NCI-H524 (cell line): ENCODE data around the gene PRTFDC1.
"Not testable (repeated sequence)": the region's sequence is repeated elsewhere in the genome, so short reads cannot be mapped to it uniquely, and the experiment has no call there.

Source experiments
- DNase-seq, 2 experiments: peaks; one replicate each; lab custom pipeline; 2025; lab: John Stamatoyannopoulos, UW

The PRTFDC1 gene

GRCh38 chr10:24965051-24965450 is 12.6 kb upstream of the PRTFDC1 start:
- no peak for DNase-seq

GRCh38 chr10:24963521-24964041 is 11.2 kb upstream of the PRTFDC1 start:
- DNase-seq, result no peak

- no peak for DNase-seq
Observed at GRCh38 chr10:24962995-24963394, 10.6 kb upstream of the PRTFDC1 start.

- no peak for DNase-seq
Observed at GRCh38 chr10:24961582-24961981, 9.2 kb upstream of the PRTFDC1 start.

GRCh38 chr10:24959382-24959730 is 7.0 kb upstream of the PRTFDC1 start:
- DNase-seq, result no peak

GRCh38 chr10:24958721-24959381 is 6.4 kb upstream of the PRTFDC1 start:
- DNase-seq, result no peak

- no peak for DNase-seq
Observed at GRCh38 chr10:24958091-24958720, 5.8 kb upstream of the PRTFDC1 start.

GRCh38 chr10:24957624-24958051 is 5.2 kb upstream of the PRTFDC1 start:
- DNase-seq, result not testable (repeated sequence)

GRCh38 chr10:24953675-24954074 is 1.3 kb upstream of the PRTFDC1 start:
- no peak for DNase-seq

GRCh38 chr10:24952707-24953645 is 570 bp upstream of the PRTFDC1 start:
- peak; percentile 12 to 30 for DNase-seq

GRCh38 chr10:24951201-24952142 is 934 bp downstream of the PRTFDC1 start:
- DNase-seq, result peak; percentile 28 to 58

- DNase-seq, result no peak
Observed at GRCh38 chr10:24950439-24950838, 2.0 kb downstream of the PRTFDC1 start.

- DNase-seq, result no peak
Observed at GRCh38 chr10:24949616-24950015, 2.8 kb downstream of the PRTFDC1 start.

- no peak for DNase-seq
Observed at GRCh38 chr10:24947304-24948097, 4.9 kb downstream of the PRTFDC1 start.

GRCh38 chr10:24944512-24945255 is 7.7 kb downstream of the PRTFDC1 start:
- peak; percentile 0 to 60 for DNase-seq

- DNase-seq, result no peak
Observed at GRCh38 chr10:24938525-24938924, 13.9 kb downstream of the PRTFDC1 start.

GRCh38 chr10:24938076-24938475 is 14.3 kb downstream of the PRTFDC1 start:
- DNase-seq, result no peak

GRCh38 chr10:24935504-24936292 is 16.7 kb downstream of the PRTFDC1 start:
- no peak for DNase-seq

- DNase-seq, result no peak
Observed at GRCh38 chr10:24931236-24931635, 21.2 kb downstream of the PRTFDC1 start.
